H9 (cell line): ENCODE measurements around the gene ZBTB44. TPM values are rescaled to one million over a fixed set of nuclear protein-coding genes. Genes with fewer than 3 reads are reported as not detected.
A peak's percentile ranks its signal among the peaks of the same experiment; 100 is the strongest.

Source experiments
- DNase-seq: peaks from one replicate; pipeline ENCODE4 v3.0.0-alpha.2; 2017
- H2AFZ ChIP-seq: one replicate; pipeline ENCODE4 v1.6.1; 2013; ENCODE audit warnings: mild to moderate bottlenecking, low read length, control low read depth, moderate library complexity
- H2AK5ac ChIP-seq: 2 replicates; pipeline ENCODE4 v1.6.1; 2013; ENCODE audit warnings: low read length, control low read depth, mixed read lengths; ENCODE audit not compliant: insufficient read length
- H2BK120ac ChIP-seq: one replicate; pipeline ENCODE4 v1.6.1; 2013; ENCODE audit warnings: low read depth, mild to moderate bottlenecking, low read length, control low read depth, inconsistent platforms; ENCODE audit not compliant: poor library complexity, severe bottlenecking
- H2BK12ac ChIP-seq: 2 replicates; pipeline ENCODE4 v1.6.1; 2013; ENCODE audit warnings: low read length, control low read depth, mixed read lengths, low read depth; ENCODE audit not compliant: insufficient read length
- H2BK15ac ChIP-seq: 2 replicates; pipeline ENCODE4 v1.6.1; 2013; ENCODE audit warnings: low read depth, low read length, control low read depth
- H2BK20ac ChIP-seq: one replicate; pipeline ENCODE4 v1.6.1; 2013; ENCODE audit warnings: low read depth, mild to moderate bottlenecking, low read length, control low read depth, inconsistent platforms; ENCODE audit not compliant: poor library complexity, severe bottlenecking
- H2BK5ac ChIP-seq: 2 replicates; pipeline ENCODE4 v1.6.1; 2013; ENCODE audit warnings: low read length, control low read depth, mixed read lengths; ENCODE audit not compliant: insufficient read length
- H3K14ac ChIP-seq: 2 replicates; pipeline ENCODE4 v1.6.1; 2013; ENCODE audit warnings: low read length, control low read depth; ENCODE audit not compliant: insufficient read depth
- H3K18ac ChIP-seq: 2 replicates; pipeline ENCODE4 v1.6.1; 2013; ENCODE audit warnings: low read depth, mild to moderate bottlenecking, mixed read lengths, low read length, control low read depth; ENCODE audit not compliant: insufficient read length
- H3K23ac ChIP-seq: 2 replicates; pipeline ENCODE4 v1.6.1; 2013; ENCODE audit warnings: low read length, control low read depth, mixed read lengths, low read depth; ENCODE audit not compliant: insufficient read length
- H3K23me2 ChIP-seq: 2 replicates; pipeline ENCODE4 v1.6.1; 2013; ENCODE audit warnings: low read depth, mild to moderate bottlenecking, mixed read lengths, low read length, control low read depth; ENCODE audit not compliant: insufficient read length, poor library complexity, severe bottlenecking
- H3K27ac ChIP-seq: 2 replicates; pipeline ENCODE4 v1.5.1; 2013; ENCODE audit warnings: low read length, control low read depth, mixed read lengths, low read depth; ENCODE audit not compliant: insufficient read length
- H3K27me3 ChIP-seq: 2 replicates; pipeline ENCODE4 v1.6.1; 2013; ENCODE audit warnings: low read length, control low read depth, inconsistent platforms; ENCODE audit not compliant: insufficient read depth
- H3K4ac ChIP-seq: 2 replicates; pipeline ENCODE4 v1.6.1; 2013; ENCODE audit warnings: low read depth, mild to moderate bottlenecking, control low read depth, inconsistent platforms, low read length, moderate library complexity
- H3K4me1 ChIP-seq: 2 replicates; pipeline ENCODE4 v1.6.1; 2013; ENCODE audit warnings: low read length, control low read depth, inconsistent platforms; ENCODE audit not compliant: insufficient read depth
- H3K4me2 ChIP-seq: 2 replicates; pipeline ENCODE4 v1.6.1; 2013; ENCODE audit warnings: low read length, control low read depth, mixed read lengths; ENCODE audit not compliant: insufficient read length, insufficient read depth
- H3K56ac ChIP-seq: 2 replicates; pipeline ENCODE4 v1.6.1; 2013; ENCODE audit warnings: low read depth, mild to moderate bottlenecking, mixed read lengths, low read length, control low read depth; ENCODE audit not compliant: insufficient read length
- H3K79me1 ChIP-seq: 2 replicates; pipeline ENCODE4 v1.6.1; 2013; ENCODE audit warnings: low read depth, mild to moderate bottlenecking, moderate library complexity, low read length, control low read depth, inconsistent platforms; ENCODE audit not compliant: insufficient read depth, poor library complexity, severe bottlenecking
- H3K79me2 ChIP-seq: 2 replicates; pipeline ENCODE4 v1.6.1; 2013; ENCODE audit warnings: low read length, control low read depth, inconsistent platforms; ENCODE audit not compliant: insufficient read depth
- H3K9ac ChIP-seq: 2 replicates; pipeline ENCODE4 v1.6.1; 2013; ENCODE audit warnings: low read length, control low read depth, mixed read lengths; ENCODE audit not compliant: insufficient read length; ENCODE audit errors: extremely low read depth
- H3K9me3 ChIP-seq: one replicate; pipeline ENCODE4 v1.6.1; 2013; ENCODE audit warnings: low read depth, low read length, inconsistent platforms; ENCODE audit not compliant: control insufficient read depth
- H3T11ph ChIP-seq: one replicate; pipeline ENCODE4 v1.6.1; 2013; ENCODE audit warnings: mild to moderate bottlenecking, low read length, control low read depth, inconsistent platforms
- H4K20me1 ChIP-seq: one replicate; pipeline ENCODE4 v1.6.1; 2013; ENCODE audit not compliant: control insufficient read depth, insufficient read length, insufficient read depth
- H4K5ac ChIP-seq: 2 replicates; pipeline ENCODE4 v1.6.1; 2013; ENCODE audit warnings: low read depth, mild to moderate bottlenecking, mixed read lengths, low read length, control low read depth; ENCODE audit not compliant: insufficient read length
- H4K8ac ChIP-seq: replicated peaks from 2 replicates; pipeline ENCODE4 v1.6.1; 2013; ENCODE audit warnings: low read length, control low read depth, mixed read lengths, low read depth; ENCODE audit not compliant: insufficient read length
- H4K91ac ChIP-seq: 2 replicates; pipeline ENCODE4 v1.6.1; 2013; ENCODE audit warnings: low read depth, mild to moderate bottlenecking, moderate library complexity, mixed read lengths, low read length, control low read depth; ENCODE audit not compliant: insufficient read length
- H3K27ac Mint-ChIP-seq, 3 experiments: 2 replicates in 2 of 3; 3 replicates in 1 of 3; pipeline ENCODE4 v1.8.0; 2020 to 2021; ENCODE audit warnings: mixed read lengths in 3 of 3, mild to moderate bottlenecking in 1 of 3, moderate library complexity in 1 of 3
- H3K27me3 Mint-ChIP-seq: 2 replicates; pipeline ENCODE4 v1.8.0; 2021; ENCODE audit warnings: low read depth, mild to moderate bottlenecking, moderate library complexity, mixed read lengths
- H3K36me3 Mint-ChIP-seq, 3 experiments: 2 replicates in 2 of 3; 3 replicates in 1 of 3; pipeline ENCODE4 v1.8.0; 2020 to 2021; ENCODE audit warnings: low read depth in 3 of 3, mixed read lengths in 3 of 3; ENCODE audit not compliant: insufficient read depth in 1 of 3
- H3K4me1 Mint-ChIP-seq, 2 experiments: 2 replicates each; pipeline ENCODE4 v1.8.0; 2020; ENCODE audit warnings: mixed read lengths in 2 of 2
- H3K4me3 Mint-ChIP-seq, 2 experiments: 2 replicates in 1 of 2; 3 replicates in 1 of 2; pipeline ENCODE4 v1.8.0; 2020 to 2021; ENCODE audit warnings: mild to moderate bottlenecking in 2 of 2, mixed read lengths in 2 of 2, moderate library complexity in 1 of 2
- H3K9me3 Mint-ChIP-seq, 2 experiments: 2 replicates in 1 of 2; 3 replicates in 1 of 2; pipeline ENCODE4 v1.8.0; 2020; ENCODE audit warnings: mild to moderate bottlenecking in 2 of 2, mixed read lengths in 2 of 2, moderate library complexity in 1 of 2
- WGBS: extraction: QIAGEN DNeasy Blood & Tissue Kit; methylation state at CpG from one replicate; pipeline ENCODE4 v1.1.7; 2013; ENCODE audit warnings: missing lambda C conversion rate, low lambda C conversion rate, mixed read lengths; ENCODE audit not compliant: insufficient read length; ENCODE audit errors: extremely low coverage; 5-methylcytosine and 5-hydroxymethylcytosine counted together
- total RNA-seq: library from RNA; stranded (reverse); gene quantifications from 2 replicates; pipeline ENCODE4 v1.2.1, GENCODE V29; 2021
- TF ChIP-seq, protein P1 (sequence below): fragments of 200-600 bp; sonication (generic); conservative IDR thresholded peaks from 3 replicates; pipeline ENCODE4 v1.8.0; 2021; ENCODE audit warnings: antibody characterized with exemption, mild to moderate bottlenecking

ZBTB44 gene
- total RNA-seq, 1 experiment from 2014 or later, result 67.7 TPM

DNA sequence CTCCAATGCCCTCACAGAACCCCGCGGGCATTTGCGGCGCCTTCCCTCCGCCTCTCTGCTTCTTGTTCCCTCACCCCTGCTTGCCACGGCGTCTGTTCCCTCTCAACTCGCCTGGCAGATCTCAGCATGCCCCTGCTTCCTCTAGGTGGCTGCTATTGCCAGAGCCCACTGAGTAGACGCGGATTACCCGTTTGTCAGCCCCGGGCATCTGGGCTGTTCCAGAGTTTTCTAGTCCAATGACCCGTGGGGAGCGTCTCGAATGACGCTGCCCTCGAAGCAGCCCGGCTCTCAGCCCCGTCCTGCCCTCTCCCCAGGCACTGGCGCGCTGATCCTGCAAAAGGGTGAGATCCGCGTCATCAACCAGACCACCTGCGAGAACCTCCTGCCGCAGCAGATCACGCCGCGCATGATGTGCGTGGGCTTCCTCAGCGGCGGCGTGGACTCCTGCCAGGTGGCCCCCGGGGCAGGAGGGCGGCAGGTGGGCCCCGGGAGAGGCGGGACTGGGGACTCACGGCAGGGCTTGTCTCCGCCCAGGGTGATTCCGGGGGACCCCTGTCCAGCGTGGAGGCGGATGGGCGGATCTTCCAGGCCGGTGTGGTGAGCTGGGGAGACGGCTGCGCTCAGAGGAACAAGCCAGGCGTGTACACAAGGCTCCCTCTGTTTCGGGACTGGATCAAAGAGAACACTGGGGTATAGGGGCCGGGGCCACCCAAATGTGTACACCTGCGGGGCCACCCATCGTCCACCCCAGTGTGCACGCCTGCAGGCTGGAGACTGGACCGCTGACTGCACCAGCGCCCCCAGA is 105.4 kb downstream of the ZBTB44 start:
- H3K56ac ChIP-seq, result no peak overlapping the region
- no peak overlapping the region for H2BK12ac ChIP-seq
- no peaks in the 10 kb centered on the region for H3K79me1 ChIP-seq
- no peak overlapping the region for H3K14ac ChIP-seq
- no peak overlapping the region for H2AK5ac ChIP-seq
- no peak overlapping the region for H3T11ph ChIP-seq
- no peak overlapping the region for H3K23ac ChIP-seq
- H2AFZ ChIP-seq, result no peak overlapping the region
- no peak overlapping the region for H2BK5ac ChIP-seq
- Mint-ChIP-seq H3K27me3 (peaks cover 4% of the 10 kb centered on the region), H3K27ac (no peak overlapping the region; a peak in 1 of 7 replicates), H3K36me3 (peaks cover 1 to 4% (median 2%) of the 10 kb centered on the region in 3 experiments; a peak in 2 of 7 replicates), H3K4me1 (peaks cover 3 to 6% of the 10 kb centered on the region in 2 experiments; a peak in 3 of 4 replicates), H3K9me3 (no peaks in the 10 kb centered on the region; a peak in 1 of 5 replicates), H3K4me3 (no peak overlapping the region)
- no peak overlapping the region for H3K4me2 ChIP-seq
- TF ChIP-seq, protein P1, sequence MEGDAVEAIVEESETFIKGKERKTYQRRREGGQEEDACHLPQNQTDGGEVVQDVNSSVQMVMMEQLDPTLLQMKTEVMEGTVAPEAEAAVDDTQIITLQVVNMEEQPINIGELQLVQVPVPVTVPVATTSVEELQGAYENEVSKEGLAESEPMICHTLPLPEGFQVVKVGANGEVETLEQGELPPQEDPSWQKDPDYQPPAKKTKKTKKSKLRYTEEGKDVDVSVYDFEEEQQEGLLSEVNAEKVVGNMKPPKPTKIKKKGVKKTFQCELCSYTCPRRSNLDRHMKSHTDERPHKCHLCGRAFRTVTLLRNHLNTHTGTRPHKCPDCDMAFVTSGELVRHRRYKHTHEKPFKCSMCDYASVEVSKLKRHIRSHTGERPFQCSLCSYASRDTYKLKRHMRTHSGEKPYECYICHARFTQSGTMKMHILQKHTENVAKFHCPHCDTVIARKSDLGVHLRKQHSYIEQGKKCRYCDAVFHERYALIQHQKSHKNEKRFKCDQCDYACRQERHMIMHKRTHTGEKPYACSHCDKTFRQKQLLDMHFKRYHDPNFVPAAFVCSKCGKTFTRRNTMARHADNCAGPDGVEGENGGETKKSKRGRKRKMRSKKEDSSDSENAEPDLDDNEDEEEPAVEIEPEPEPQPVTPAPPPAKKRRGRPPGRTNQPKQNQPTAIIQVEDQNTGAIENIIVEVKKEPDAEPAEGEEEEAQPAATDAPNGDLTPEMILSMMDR, result no peak
- no peak overlapping the region for H4K8ac ChIP-seq
- H4K20me1 ChIP-seq, result no peaks in the 10 kb centered on the region
- H4K91ac ChIP-seq, result no peak overlapping the region
- no peaks in the 10 kb centered on the region for H3K27me3 ChIP-seq
- no peaks in the 10 kb centered on the region for H3K79me2 ChIP-seq
- WGBS, result no CpG with 5 or more reads among the region's 53 CpGs
- peak; percentile 25 for DNase-seq
- H2BK20ac ChIP-seq, result no peak overlapping the region
- H3K4me1 ChIP-seq, result no peaks in the 10 kb centered on the region; the same call in 1 of the 2 replicates
- H2BK120ac ChIP-seq, result no peak overlapping the region
- H3K18ac ChIP-seq, result no peak overlapping the region
- H3K9ac ChIP-seq, result no peak overlapping the region
- H3K23me2 ChIP-seq, result no peaks in the 10 kb centered on the region
- H3K27ac ChIP-seq, result no peak overlapping the region
- H3K4ac ChIP-seq, result no peak overlapping the region
- no peak overlapping the region for H4K5ac ChIP-seq
- H3K9me3 ChIP-seq, result no peaks in the 10 kb centered on the region
- H2BK15ac ChIP-seq, result no peak overlapping the region
